Effector memory CD8-positive, alpha-beta T cell (primary cell): ENCODE results near the gene ZNF574.

Source experiments
- ATAC-seq: fragments of 150-1000 bp; cut with Tn5 transposase; replicated peaks from 2 replicates; pipeline ENCODE4 v1.10.0; 2021; ENCODE audit warnings: mild to moderate bottlenecking, moderate library complexity
- DNase-seq, 3 experiments: peaks; one replicate each; pipeline ENCODE4 v3.0.0; 2021
- H3K27ac Mint-ChIP-seq, 2 donors: one replicate each; pipeline ENCODE4 v1.8.0; 2022; ENCODE audit warnings: mild to moderate bottlenecking in 2 of 2, mixed read lengths in 2 of 2, moderate library complexity in 2 of 2
- H3K27me3 Mint-ChIP-seq, 2 donors: one replicate each; pipeline ENCODE4 v1.8.0; 2022; ENCODE audit warnings: mixed read lengths in 2 of 2
- H3K36me3 Mint-ChIP-seq: one replicate; pipeline ENCODE4 v1.8.0; 2022; ENCODE audit warnings: mild to moderate bottlenecking, moderate library complexity, mixed read lengths; ENCODE audit not compliant: insufficient read depth
- H3K4me1 Mint-ChIP-seq, 2 donors: one replicate each; pipeline ENCODE4 v1.8.0; 2022; ENCODE audit warnings: low read depth in 2 of 2, mixed read lengths in 2 of 2
- H3K4me3 Mint-ChIP-seq, 2 donors: one replicate each; pipeline ENCODE4 v1.8.0; 2022; ENCODE audit warnings: mild to moderate bottlenecking in 2 of 2, mixed read lengths in 2 of 2, moderate library complexity in 2 of 2
- H3K9me3 Mint-ChIP-seq, 2 donors: one replicate each; pipeline ENCODE4 v1.8.0; 2022; ENCODE audit warnings: mixed read lengths in 2 of 2

The ZNF574 gene

GRCh38 chr19:42122691-42123607, 47.0 kb downstream of the ZNF574 start:
- Mint-ChIP-seq H3K27me3 (no peaks in the 10 kb centered on the region), H3K4me1 (peaks cover 40 to 45% of the 10 kb centered on the region in 2 donors), H3K27ac (peak overlapping the region; percentile 89 to 96), H3K4me3 (peak overlapping the region; percentile 60 to 75), H3K9me3 (no peaks in the 10 kb centered on the region), H3K36me3 (no peaks in the 10 kb centered on the region)
- ATAC-seq (peak; percentile 28), DNase-seq (peak in 1 of 3 experiments; percentile 20)

DNA sequence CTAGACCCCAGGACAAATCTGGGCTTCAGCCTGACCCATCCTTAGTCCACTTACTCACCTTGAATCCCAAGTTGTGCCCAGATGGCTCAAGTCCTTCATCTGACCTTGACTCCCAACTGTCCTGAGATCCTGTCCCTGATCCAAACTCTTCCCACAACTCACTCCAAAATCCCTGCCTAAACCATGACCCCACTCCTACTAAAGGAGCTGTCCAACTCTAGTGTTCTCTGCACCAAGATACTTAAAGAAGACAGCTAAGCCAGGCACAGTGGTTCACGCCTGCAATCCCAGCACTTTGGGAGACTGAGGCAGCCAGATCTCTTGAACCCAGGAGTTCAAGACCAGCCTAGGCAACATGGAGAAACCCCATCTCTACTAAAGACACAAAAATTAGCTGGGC, 47.8 kb downstream of the ZNF574 start:
- Mint-ChIP-seq H3K36me3 (no peaks in the 10 kb centered on the region), H3K9me3 (no peaks in the 10 kb centered on the region), H3K27me3 (no peaks in the 10 kb centered on the region), H3K27ac (peak overlapping the region; percentile 89 to 96), H3K4me3 (peak overlapping the region; percentile 60 to 75), H3K4me1 (peaks cover 44 to 49% of the 10 kb centered on the region in 2 donors)
- no peak for ATAC-seq
- DNase-seq: no peak

GRCh38 chr19:42124386-42124901, 48.5 kb downstream of the ZNF574 start:
- DNase-seq (no peak), ATAC-seq (no peak)
- H3K4me1 Mint-ChIP-seq: peaks cover 44 to 54% of the 10 kb centered on the region in 2 donors
- H3K9me3 Mint-ChIP-seq: no peaks in the 10 kb centered on the region
- peak overlapping the region in 1 of 2 donors; percentile 89 for H3K27ac Mint-ChIP-seq
- peak overlapping the region in 1 of 2 donors; percentile 60 for H3K4me3 Mint-ChIP-seq
- no peaks in the 10 kb centered on the region for H3K36me3 Mint-ChIP-seq
- no peaks in the 10 kb centered on the region for H3K27me3 Mint-ChIP-seq

DNA sequence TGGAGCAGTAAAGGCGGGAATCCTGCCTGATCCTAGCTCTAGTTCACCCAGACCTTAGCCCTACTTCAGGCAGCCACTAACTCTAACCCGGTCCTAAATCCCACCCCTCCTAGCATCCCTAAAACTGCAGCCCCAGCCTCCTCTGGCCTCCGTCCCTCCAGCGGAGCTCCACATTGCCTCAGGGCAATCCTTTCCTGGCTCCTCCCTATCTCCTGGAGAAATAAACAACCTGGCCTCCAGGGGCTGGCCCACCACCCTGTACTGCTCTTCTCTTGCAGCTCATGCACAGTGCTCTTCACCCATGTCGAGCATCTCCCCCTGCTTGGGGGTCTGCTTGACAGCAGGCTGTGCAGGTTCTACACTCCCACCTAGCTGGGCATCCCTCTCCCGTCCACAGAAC, 49.6 kb downstream of the ZNF574 start:
- ATAC-seq (no peak), DNase-seq (no peak)
- Mint-ChIP-seq H3K36me3 (no peaks in the 10 kb centered on the region), H3K4me3 (no peak overlapping the region), H3K4me1 (peaks cover 52 to 65% of the 10 kb centered on the region in 2 donors), H3K27me3 (no peaks in the 10 kb centered on the region), H3K9me3 (no peaks in the 10 kb centered on the region), H3K27ac (peak overlapping the region; percentile 72 to 81)

DNA sequence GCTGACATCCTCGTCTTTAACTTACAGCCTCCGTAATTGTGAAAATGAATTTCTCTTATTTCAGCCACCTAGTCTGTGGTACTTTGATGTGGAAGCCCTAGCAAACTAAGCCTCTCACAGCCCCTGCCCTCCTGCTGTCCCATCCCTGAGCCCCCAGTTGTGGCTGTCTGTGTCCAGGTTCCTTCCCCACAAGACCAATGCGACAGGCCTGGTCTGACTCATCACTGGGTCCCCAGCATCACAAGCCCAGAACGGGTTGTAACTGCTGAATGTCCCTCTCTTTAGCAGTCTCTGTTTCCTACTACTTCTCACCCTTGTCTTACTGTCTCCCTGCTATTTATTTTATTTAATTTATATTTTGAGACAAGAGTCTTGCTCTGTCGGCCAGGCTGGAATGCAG, 50.6 kb downstream of the ZNF574 start:
- H3K27me3 Mint-ChIP-seq: no peaks in the 10 kb centered on the region
- no peaks in the 10 kb centered on the region for H3K9me3 Mint-ChIP-seq
- H3K4me3 Mint-ChIP-seq: no peak overlapping the region
- DNase-seq (no peak), ATAC-seq (no peak)
- no peaks in the 10 kb centered on the region for H3K36me3 Mint-ChIP-seq
- H3K4me1 Mint-ChIP-seq: peaks cover 54 to 64% of the 10 kb centered on the region in 2 donors
- H3K27ac Mint-ChIP-seq: peak overlapping the region in 1 of 2 donors; percentile 81

DNA sequence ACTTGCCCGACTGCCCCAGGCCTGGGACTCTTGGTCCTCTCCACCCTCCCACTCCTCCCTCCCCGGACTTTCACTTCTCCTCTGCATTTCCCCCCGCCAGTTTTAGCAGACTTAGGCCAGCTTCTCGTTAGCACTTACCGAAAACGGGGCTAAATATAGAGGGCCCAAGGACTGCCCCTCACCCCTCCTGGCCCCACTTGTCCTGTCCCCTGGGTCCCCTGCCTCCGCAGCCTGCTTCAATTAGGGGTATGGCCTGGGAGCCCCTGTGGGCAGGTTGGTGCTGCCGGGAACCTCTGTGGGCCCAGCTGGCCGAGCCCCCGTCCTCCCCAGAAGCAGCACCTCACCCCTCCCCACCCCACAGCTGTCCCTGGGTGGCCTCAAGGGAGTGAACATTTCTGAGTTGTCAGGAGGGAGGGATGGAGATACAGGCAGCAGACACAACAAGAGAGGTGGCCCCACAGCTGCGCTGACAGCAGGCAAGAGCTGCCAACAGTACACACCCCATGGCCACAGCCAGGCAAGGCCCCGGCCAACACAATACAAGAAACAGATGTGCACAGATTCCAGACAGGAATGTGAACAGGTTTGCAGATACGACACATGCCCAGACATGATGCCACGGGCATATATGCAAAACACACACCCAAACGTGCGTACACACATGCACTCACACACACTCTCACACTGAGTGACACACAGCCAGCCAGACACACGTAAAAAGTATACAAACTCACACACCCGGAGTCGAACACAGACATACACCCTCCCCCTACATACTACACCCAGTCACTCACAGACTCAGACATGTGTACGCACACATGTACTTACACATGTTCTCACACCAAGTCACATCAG, 53.7 kb downstream of the ZNF574 start:
- Mint-ChIP-seq H3K4me1 (peaks cover 54 to 65% of the 10 kb centered on the region in 2 donors), H3K9me3 (no peaks in the 10 kb centered on the region), H3K36me3 (peaks cover 11% of the 10 kb centered on the region), H3K27me3 (no peaks in the 10 kb centered on the region), H3K27ac (peak overlapping the region; percentile 56 to 87), H3K4me3 (peak overlapping the region; percentile 80 to 96)
- ATAC-seq: no peak
- DNase-seq: no peak

GRCh38 chr19:42130254-42130573, 54.2 kb downstream of the ZNF574 start:
- peaks cover 57 to 65% of the 10 kb centered on the region in 2 donors for H3K4me1 Mint-ChIP-seq
- ATAC-seq (no peak), DNase-seq (no peak)
- H3K27me3 Mint-ChIP-seq: no peaks in the 10 kb centered on the region
- H3K36me3 Mint-ChIP-seq: peaks cover 11% of the 10 kb centered on the region
- no peaks in the 10 kb centered on the region for H3K9me3 Mint-ChIP-seq
- peak overlapping the region; percentile 81 to 87 for H3K27ac Mint-ChIP-seq
- H3K4me3 Mint-ChIP-seq: peak overlapping the region; percentile 80 to 96
